Stomach smooth muscle (tissue), 2 donors: ENCODE results near the gene WFDC9.

ENCODE experiments used
- H3K27ac ChIP-seq: one replicate; pipeline ENCODE4 v1.7.0; 2013; ENCODE audit warnings: mild to moderate bottlenecking, low read length, inconsistent platforms
- H3K27me3 ChIP-seq, 2 donors: one replicate each; pipeline ENCODE4 v1.7.0; 2013; ENCODE audit warnings: low read length in 2 of 2; ENCODE audit not compliant: insufficient read depth in 2 of 2, control insufficient read depth in 1 of 2
- H3K36me3 ChIP-seq, 2 donors: one replicate each; pipeline ENCODE4 v1.7.0; 2013; ENCODE audit warnings: low read length in 2 of 2; ENCODE audit not compliant: control insufficient read depth in 2 of 2, insufficient read depth in 2 of 2
- H3K4me1 ChIP-seq: one replicate; pipeline ENCODE4 v1.7.0; 2013; ENCODE audit warnings: low read length; ENCODE audit not compliant: control insufficient read depth, insufficient read depth
- H3K4me3 ChIP-seq, 2 donors: one replicate each; pipeline ENCODE4 v1.7.0; 2013; ENCODE audit warnings: low read length in 2 of 2
- H3K9ac ChIP-seq, 2 donors: one replicate each; pipeline ENCODE4 v1.7.0; 2013; ENCODE audit warnings: low read length in 2 of 2, mild to moderate bottlenecking in 1 of 2
- H3K9me3 ChIP-seq, 2 donors: one replicate each; pipeline ENCODE4 v1.7.0; 2013; ENCODE audit warnings: low read length in 2 of 2; ENCODE audit not compliant: control insufficient read depth in 2 of 2
- donor health status: healthy.
- donor health status: Pancreatic carcinoma.

WFDC9 gene

DNA sequence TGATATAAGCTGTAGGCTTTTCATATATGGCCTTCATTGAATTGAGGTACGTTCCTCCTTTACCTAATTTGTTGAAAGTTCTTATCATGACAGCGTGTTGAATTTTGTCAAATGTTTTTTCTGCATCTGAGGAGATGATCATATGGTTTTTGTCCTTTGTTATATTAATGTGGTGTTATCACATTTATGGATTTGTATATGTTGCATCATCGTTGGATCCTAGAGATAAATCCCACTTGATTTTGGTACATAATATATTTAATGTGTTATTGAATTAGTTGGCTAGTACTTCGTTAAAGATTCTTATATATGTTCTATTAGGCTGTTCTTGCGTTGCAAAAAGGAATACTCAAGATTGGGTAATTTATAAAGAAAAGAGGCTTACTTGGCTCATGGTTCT lies 8.6 kb upstream of the WFDC9 start:
- no peak overlapping the region for H3K4me3 ChIP-seq
- no peak overlapping the region for H3K9ac ChIP-seq
- no peaks in the 10 kb centered on the region for H3K9me3 ChIP-seq
- H3K4me1 ChIP-seq, result no peaks in the 10 kb centered on the region
- no peaks in the 10 kb centered on the region for H3K27me3 ChIP-seq
- no peak overlapping the region for H3K27ac ChIP-seq
- H3K36me3 ChIP-seq, result no peaks in the 10 kb centered on the region

DNA sequence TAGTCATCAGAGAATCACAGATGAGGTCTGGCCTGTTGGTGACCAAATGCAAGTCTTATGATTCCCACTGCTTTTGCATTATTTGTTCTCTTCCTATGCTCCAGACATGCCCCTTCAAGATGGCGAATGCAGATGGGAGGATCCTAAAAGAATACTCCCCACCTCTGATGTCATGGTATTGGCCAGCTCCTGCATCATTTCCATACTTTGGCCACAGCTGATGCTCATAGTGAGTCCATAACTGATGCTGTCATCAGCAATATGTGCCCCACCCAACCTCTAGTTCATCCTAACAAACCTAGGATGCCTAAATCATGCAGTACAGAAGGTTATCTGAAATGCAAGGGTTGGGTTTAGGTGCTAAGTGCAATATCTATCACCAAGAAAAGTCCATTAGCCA lies 5.4 kb upstream of the WFDC9 start:
- Histone ChIP-seq H3K9me3 (no peaks in the 10 kb centered on the region), H3K36me3 (no peaks in the 10 kb centered on the region), H3K9ac (no peak overlapping the region), H3K27me3 (no peaks in the 10 kb centered on the region), H3K4me1 (no peaks in the 10 kb centered on the region), H3K27ac (no peak overlapping the region), H3K4me3 (no peak overlapping the region)

DNA sequence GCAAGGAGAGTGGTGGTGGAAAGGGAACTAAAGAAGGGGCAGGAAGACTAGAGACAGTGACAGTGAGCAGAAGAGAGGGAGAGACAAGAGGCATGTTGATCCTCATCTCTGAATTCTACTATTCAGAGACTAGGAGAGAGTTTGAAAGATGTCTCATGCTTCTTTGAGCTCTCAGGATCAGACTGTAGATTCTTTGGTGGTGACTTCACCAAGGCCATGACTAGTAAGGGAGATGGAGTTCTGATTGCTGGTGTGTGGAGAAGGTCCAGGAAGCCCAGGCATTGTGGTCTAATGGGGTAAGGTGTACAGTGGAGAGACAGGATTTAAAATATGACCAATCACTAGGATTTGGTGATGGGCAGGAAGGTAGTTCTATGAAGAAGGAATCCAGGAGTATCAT lies 713 bp downstream of the WFDC9 start:
- Histone ChIP-seq H3K27me3 (no peaks in the 10 kb centered on the region), H3K36me3 (no peaks in the 10 kb centered on the region), H3K4me3 (no peak overlapping the region), H3K4me1 (no peaks in the 10 kb centered on the region), H3K9me3 (no peaks in the 10 kb centered on the region), H3K9ac (no peak overlapping the region), H3K27ac (no peak overlapping the region)

DNA sequence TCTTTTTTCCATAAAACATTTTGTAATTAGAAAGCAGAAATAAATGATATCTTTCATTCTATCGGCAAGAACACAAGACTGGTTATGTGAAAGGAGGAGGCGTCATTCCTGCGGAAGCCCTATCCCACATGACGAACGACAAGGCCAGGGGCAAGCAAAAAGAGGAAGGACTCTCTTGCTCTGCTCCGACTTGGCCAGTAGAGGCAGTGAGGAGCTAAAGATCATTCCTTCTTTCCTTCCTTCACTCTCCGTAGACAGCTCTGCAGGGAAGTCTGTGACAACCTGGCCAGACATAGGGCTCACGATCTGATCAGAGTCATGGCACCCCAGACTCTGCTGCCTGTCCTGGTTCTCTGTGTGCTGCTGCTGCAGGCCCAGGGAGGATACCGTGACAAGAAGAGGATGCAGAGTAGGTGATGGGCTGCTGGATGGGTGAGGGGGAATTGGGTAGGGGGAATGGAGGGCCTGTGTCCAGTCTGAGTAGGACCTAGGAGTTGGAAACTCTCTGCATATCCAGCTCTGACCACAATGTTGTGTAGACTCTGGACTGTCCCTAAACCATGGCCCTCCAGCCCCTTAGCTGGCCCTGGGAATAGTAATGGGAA lies 1.5 kb downstream of the WFDC9 start, which contains the start of gene WFDC10A:
TSS of gene WFDC10A (plus strand) at position 244 of the 605 bp plus-strand sequence. CDS start at position 319, 75 bp downstream.
- Histone ChIP-seq H3K9ac (no peak within 1 kb of the TSS), H3K9me3 (no peaks in the 10 kb centered on the region), H3K4me3 (no peak within 1 kb of the TSS), H3K27me3 (no peaks in the 10 kb centered on the region), H3K36me3 (no peaks in the 10 kb centered on the region), H3K27ac (no peak within 1 kb of the TSS), H3K4me1 (no peaks in the 10 kb centered on the region)

- Histone ChIP-seq H3K9ac (no peak overlapping the region), H3K4me1 (no peaks in the 10 kb centered on the region), H3K4me3 (no peak overlapping the region), H3K9me3 (no peaks in the 10 kb centered on the region), H3K27ac (no peak overlapping the region), H3K36me3 (no peaks in the 10 kb centered on the region), H3K27me3 (no peaks in the 10 kb centered on the region)
These were observed 4.5 kb downstream of the WFDC9 start for GRCh38 chr20:45626540-45626939.

DNA sequence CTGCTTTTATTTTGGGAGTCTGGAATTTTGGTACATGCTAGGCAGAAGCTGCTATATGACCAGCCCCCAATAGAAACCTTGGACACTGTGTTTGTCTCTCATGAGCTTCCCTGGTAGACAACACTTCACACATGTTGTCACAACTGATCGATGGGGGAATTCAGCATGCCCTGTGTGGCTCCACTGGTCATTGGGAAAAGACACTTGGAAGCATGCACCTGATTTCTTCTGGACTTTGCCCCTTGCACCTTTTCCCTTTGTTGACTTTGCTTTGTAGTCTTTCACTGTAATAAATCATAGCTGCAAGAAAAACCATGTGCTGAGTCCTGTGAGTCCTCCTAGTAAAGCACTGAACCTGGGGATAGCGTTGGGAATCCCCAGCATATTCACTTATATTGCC lies 9.5 kb downstream of the WFDC9 start:
- H3K4me3 ChIP-seq, result no peak overlapping the region
- H3K27me3 ChIP-seq, result no peaks in the 10 kb centered on the region
- no peaks in the 10 kb centered on the region for H3K36me3 ChIP-seq
- H3K27ac ChIP-seq, result no peak overlapping the region
- H3K9me3 ChIP-seq, result no peaks in the 10 kb centered on the region
- H3K9ac ChIP-seq, result no peak overlapping the region
- H3K4me1 ChIP-seq, result no peaks in the 10 kb centered on the region

- Histone ChIP-seq H3K4me1 (no peaks in the 10 kb centered on the region), H3K27me3 (no peaks in the 10 kb centered on the region), H3K4me3 (no peak overlapping the region), H3K27ac (no peak overlapping the region), H3K36me3 (no peaks in the 10 kb centered on the region), H3K9me3 (no peaks in the 10 kb centered on the region), H3K9ac (no peak overlapping the region)
These were observed 13.5 kb downstream of the WFDC9 start for GRCh38 chr20:45617591-45617990.

DNA sequence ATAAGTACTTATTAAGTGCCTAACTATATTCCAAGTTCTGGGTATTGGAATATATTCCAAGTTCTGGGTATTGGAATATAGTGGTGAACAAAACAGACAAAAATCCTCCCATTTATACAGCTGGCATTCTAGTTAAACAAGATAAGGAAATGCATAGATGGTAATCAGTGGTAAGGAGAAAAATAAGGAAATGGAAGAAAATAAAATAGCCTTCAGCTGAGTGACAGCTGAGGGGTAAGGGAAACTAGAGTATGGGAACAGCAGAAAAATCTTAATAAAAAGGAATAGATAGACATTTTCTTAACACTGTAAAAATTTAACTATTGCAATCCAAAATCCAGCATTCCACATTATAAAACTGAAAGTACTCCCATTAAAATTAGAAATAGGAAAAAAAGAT lies 18.8 kb downstream of the WFDC9 start:
- H3K9ac ChIP-seq, result no peak overlapping the region
- H3K9me3 ChIP-seq, result no peaks in the 10 kb centered on the region
- no peaks in the 10 kb centered on the region for H3K4me1 ChIP-seq
- no peaks in the 10 kb centered on the region for H3K27me3 ChIP-seq
- no peak overlapping the region for H3K4me3 ChIP-seq
- no peak overlapping the region for H3K27ac ChIP-seq
- no peaks in the 10 kb centered on the region for H3K36me3 ChIP-seq

DNA sequence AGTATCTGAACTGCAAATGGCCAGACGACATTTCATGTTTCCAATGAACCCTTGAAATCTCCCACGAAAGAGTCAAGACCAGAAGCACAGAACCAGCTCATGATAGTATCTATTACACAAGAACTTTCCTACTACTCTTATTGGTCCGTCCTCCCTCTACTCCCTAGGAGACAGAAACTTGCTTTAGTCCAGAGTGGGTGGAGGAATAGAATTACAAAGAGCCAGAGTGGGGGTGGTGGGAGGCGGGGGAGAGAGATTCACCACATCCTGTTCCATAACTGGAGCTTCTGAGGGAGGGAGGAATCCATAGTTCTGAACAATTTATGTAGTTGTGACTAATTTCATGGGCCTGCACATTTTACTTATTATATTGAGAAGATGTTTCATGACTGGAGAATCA lies 20.0 kb downstream of the WFDC9 start:
- no peak overlapping the region for H3K4me3 ChIP-seq
- no peak overlapping the region for H3K27ac ChIP-seq
- H3K36me3 ChIP-seq, result no peaks in the 10 kb centered on the region
- no peaks in the 10 kb centered on the region for H3K27me3 ChIP-seq
- no peaks in the 10 kb centered on the region for H3K4me1 ChIP-seq
- peaks cover 0 to 4% of the 10 kb centered on the region in 2 donors for H3K9me3 ChIP-seq
- H3K9ac ChIP-seq, result no peak overlapping the region

- Histone ChIP-seq H3K36me3 (no peaks in the 10 kb centered on the region), H3K27me3 (no peaks in the 10 kb centered on the region), H3K4me1 (no peaks in the 10 kb centered on the region), H3K9ac (no peak overlapping the region), H3K27ac (no peak overlapping the region), H3K9me3 (peaks cover 0 to 8% of the 10 kb centered on the region in 2 donors), H3K4me3 (no peak overlapping the region)
These were observed 23.3 kb downstream of the WFDC9 start for GRCh38 chr20:45607810-45608209.

GRCh38 chr20:45595235-45595634 lies 35.8 kb downstream of the WFDC9 start:
- Histone ChIP-seq H3K9ac (no peak overlapping the region), H3K9me3 (no peaks in the 10 kb centered on the region), H3K36me3 (no peaks in the 10 kb centered on the region), H3K4me1 (no peaks in the 10 kb centered on the region), H3K4me3 (no peak overlapping the region), H3K27me3 (peaks cover 3 to 10% of the 10 kb centered on the region in 2 donors), H3K27ac (no peak overlapping the region)
